Measurements from ENCODE around the gene PPP1R3E. TPM values are rescaled to one million over a fixed set of nuclear protein-coding genes. Genes with fewer than 3 reads are reported as not detected.

The PPP1R3E gene
- total RNA-seq, 1 experiment from 2014 or later: 3.9 TPM

GRCh38 chr14:23259426-23259825 lies 43.2 kb downstream of the PPP1R3E start:
- Mint-ChIP-seq H3K27ac (no peak overlapping the region), H3K27me3 (ENCODE audit: low read depth) (peaks cover 26% of the 10 kb centered on the region), H3K4me1 (peaks cover 18 to 32% of the 10 kb centered on the region in 2 experiments), H3K4me3 (no peak overlapping the region), H3K9me3 (no peaks in the 10 kb centered on the region; a peak in 1 of 5 replicates), H3K36me3 (ENCODE audit: insufficient read depth in 1 of 3, low read depth in 3 of 3) (no peaks in the 10 kb centered on the region)
- no peak overlapping the region for H3K27ac ChIP-seq (ENCODE audit: insufficient read length, low read depth, low read length)
- no peak overlapping the region for H2BK15ac ChIP-seq (ENCODE audit: low read depth, low read length)
- H3K27me3 ChIP-seq (ENCODE audit: insufficient read depth, low read length): no peaks in the 10 kb centered on the region
- H2AK5ac ChIP-seq (ENCODE audit: insufficient read length, low read length): no peak overlapping the region
- no peak overlapping the region for H3K56ac ChIP-seq (ENCODE audit: insufficient read length, low read depth, low read length)
- H3K4me2 ChIP-seq (ENCODE audit: insufficient read depth, insufficient read length, low read length): no peak overlapping the region
- no peaks in the 10 kb centered on the region; the same call in 1 of the 2 replicates for H3K4me1 ChIP-seq (ENCODE audit: insufficient read depth, low read length)
- no peaks in the 10 kb centered on the region for H3K79me1 ChIP-seq (ENCODE audit: insufficient read depth, low read depth, low read length, poor library complexity, severe bottlenecking)
- no peak overlapping the region for H2BK120ac ChIP-seq (ENCODE audit: low read depth, low read length, poor library complexity, severe bottlenecking)
- no peak overlapping the region for H4K91ac ChIP-seq (ENCODE audit: insufficient read length, low read depth, low read length)
- H3K9me3 ChIP-seq (ENCODE audit: control insufficient read depth, low read depth, low read length): no peaks in the 10 kb centered on the region
- H2AFZ ChIP-seq (ENCODE audit: low read length): no peak overlapping the region
- no peak overlapping the region for H2BK5ac ChIP-seq (ENCODE audit: insufficient read length, low read length)
- H2BK20ac ChIP-seq (ENCODE audit: low read depth, low read length, poor library complexity, severe bottlenecking): no peak overlapping the region
- no peak overlapping the region for H4K8ac ChIP-seq (replicated peaks; ENCODE audit: insufficient read length, low read depth, low read length)
- no peak overlapping the region for H3K14ac ChIP-seq (ENCODE audit: insufficient read depth, low read length)
- H4K20me1 ChIP-seq (ENCODE audit: control insufficient read depth, insufficient read depth, insufficient read length): no peaks in the 10 kb centered on the region
- no peak for TF ChIP-seq CTCF (conservative IDR thresholded peaks at IDR 0.05)
- H3K79me2 ChIP-seq (ENCODE audit: insufficient read depth, low read length): no peaks in the 10 kb centered on the region
- DNase-seq: no peak
- H2BK12ac ChIP-seq (ENCODE audit: insufficient read length, low read depth, low read length): no peak overlapping the region
- H3K23ac ChIP-seq (ENCODE audit: insufficient read length, low read depth, low read length): no peak overlapping the region
- no peak overlapping the region for H3K18ac ChIP-seq (ENCODE audit: insufficient read length, low read depth, low read length)
- no peaks in the 10 kb centered on the region for H3K23me2 ChIP-seq (ENCODE audit: insufficient read length, low read depth, low read length, poor library complexity, severe bottlenecking)
- no peak overlapping the region for H3K9ac ChIP-seq (ENCODE audit: extremely low read depth, insufficient read length, low read length)
- no peak overlapping the region for H3K4ac ChIP-seq (ENCODE audit: low read depth, low read length)
- H3T11ph ChIP-seq (ENCODE audit: low read length): no peak overlapping the region
- H4K5ac ChIP-seq (ENCODE audit: insufficient read length, low read depth, low read length): no peak overlapping the region

All from H9 (cell line).